Inflammatory macrophage treated with lipopolysaccharide for 4 hours (primary cell): ENCODE data around the gene HS3ST2.

Source experiments
- DNase-seq: peaks from one replicate; pipeline ENCODE4 v3.0.0-alpha.2; 2020

Gene HS3ST2

DNA sequence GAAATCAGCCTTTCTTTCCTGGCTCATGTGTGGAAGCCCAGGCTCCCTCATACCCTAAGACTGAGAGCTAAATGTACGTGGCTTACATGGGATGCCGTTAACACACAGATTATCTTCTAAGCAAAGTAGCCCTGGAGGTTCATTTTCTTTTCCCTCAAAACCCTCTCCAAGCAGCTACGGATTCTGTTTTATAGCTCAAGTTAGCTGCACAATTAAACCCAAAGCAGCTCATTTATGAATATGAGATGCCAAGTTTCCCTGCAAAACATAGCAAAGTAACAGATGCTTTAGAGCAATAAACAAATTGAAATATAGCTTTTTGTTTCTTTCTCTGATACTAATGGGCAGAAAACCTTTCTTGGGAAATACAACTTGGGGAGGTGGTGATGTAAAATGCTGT is 72.0 kb downstream of the HS3ST2 start:
- no peak for DNase-seq

DNA sequence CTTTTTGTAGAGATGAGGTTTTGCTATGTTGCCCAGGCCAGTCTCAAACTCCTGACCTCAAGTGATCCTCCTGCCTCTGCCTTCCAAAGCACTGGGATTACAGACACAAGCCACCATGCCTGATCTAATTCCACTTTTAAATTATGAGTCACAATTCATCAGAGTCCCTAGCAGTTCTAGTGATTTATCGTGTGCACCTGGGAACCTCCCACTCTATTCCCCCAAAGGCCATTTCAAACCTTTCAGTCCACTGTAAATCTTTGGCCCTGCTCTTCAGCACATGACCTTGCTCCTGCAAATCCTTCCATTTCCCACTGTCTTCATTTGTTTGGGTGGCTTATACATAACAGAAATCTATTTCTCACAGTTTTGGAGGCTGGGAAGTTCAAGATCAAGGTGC is 73.0 kb downstream of the HS3ST2 start:
- DNase-seq = no peak

DNA sequence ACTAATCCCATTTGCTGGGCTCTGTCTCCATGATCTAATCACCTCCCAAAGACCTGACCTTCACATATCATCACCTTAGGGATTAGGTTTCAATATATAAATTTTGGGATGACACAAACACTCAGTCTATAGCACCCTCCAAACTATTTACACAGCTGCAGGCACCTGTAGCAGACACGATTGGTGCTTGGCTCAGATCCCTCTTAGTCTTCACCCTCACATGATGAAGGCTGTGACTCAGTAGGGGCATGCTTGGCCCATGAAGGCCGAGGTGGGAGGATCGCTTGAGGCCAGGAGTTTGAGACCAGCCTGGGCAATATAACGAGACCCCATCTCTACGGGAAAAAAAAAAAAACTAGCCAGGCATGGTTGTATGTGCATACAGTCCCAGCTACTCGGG is 73.5 kb downstream of the HS3ST2 start:
- DNase-seq = no peak

DNA sequence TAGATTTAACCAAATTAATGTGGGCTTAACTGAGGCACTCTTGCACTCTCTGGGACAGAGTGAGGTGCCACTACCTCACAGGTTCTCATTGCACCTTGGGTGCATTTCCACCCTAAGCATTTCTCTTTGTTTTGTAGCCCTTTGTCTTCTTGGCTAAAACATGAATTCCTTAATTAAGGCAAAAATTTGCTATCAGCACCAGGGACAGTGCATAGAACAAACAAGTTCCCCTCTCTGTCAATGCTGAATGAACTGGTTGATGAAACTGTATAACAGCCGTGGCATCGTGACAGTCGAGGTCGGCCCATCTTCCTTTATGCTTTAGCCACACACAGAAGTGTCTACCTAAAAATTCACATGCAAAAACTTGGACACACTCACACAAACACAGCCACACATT is 74.8 kb downstream of the HS3ST2 start:
- no peak for DNase-seq

DNA sequence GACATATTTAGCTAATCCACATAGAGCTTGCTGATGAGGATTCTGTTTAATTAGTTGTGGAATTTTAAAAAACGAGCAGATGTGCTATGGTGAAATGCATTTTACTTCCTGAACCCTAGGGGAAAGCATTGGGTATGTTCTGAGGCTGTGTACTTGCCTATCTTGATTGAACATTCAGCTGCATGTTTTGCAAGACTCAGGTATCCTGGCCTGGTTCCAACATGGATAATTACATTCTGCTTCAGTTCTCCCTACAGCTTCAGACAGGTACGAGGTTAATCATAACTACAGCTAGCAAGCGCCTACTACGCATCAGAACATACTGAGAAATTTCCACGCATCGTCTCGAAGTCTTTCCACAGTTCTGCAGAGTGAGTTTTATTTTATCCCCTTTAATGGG is 77.0 kb downstream of the HS3ST2 start:
- DNase-seq = no peak

DNA sequence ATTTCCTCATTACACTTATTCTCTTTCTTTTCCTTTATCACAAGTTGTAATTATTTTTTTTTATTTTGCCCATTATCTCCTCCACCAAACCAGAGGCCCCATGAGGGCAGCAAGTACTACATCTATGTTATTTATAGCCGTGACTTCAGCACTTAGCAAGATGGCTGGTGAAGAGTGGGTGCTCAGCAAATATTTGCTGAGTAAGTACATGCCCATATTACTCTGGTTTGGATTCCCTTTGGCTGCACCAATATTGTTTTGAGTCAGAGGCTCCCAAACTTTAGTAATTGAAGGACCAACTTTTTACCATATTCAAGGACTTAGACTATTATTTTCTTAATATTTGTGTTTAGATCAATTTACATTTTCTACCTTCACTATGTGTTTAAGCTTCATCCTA is 83.2 kb downstream of the HS3ST2 start:
- DNase-seq = no peak

DNA sequence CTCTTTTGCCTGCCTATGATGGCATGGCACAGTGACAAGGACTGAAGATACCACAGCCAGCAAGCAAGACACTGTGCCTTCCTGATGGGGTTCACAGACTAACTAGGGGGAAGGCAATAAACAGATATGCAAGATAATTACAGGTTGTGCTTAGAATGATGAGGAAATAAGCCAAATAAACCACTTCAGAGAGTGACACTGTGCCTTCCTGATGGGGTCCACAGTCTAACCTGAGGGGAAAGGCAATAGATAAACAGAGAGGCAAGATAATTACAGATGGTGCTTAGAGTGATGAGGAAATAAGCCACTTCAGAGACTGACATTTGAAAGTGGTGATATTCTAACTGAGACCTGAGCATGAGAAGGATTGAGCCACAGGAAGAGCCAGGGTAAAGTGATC is 84.2 kb downstream of the HS3ST2 start:
- DNase-seq = no peak

DNA sequence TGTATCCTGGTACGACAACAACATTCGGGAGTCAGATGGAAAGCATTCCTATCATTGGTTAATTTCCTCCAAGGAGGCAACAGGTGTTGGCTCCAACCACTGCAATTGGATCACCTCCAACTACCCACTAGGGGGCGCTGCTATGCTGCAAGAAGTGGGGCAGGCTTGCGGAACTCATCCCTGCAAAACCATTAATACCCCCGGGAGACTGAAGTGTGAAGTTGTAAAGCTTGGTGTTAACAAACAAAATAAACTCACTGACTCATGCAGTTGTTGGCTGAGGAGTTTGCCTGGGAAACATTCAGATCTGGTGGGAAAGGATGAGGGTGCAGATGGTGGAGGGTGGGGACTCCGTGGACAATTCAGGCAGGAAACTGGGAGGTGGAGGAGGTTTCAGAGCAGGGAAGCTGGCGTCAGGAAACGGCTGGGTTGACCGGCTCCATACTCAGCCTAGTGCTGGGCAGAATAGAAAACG is 84.9 kb downstream of the HS3ST2 start:
- DNase-seq = peak; percentile 61

DNA sequence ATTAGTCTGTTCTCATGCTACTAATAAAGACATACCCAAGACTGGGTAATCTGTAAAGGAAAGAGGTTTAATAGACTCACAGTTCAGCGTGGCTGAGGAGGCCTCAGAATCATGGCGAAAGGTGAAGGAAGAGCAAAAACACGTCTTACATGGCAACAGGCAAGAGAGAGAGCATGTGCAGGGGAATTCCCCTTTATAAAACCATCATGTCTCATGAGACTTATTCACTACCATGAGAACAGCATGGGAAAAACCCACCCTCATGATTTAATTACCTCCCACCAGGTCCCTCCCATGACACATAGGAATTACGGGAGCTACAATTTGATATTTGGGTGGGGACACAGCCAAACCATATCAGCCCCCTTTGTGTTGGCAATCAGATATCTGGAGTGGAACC is 85.6 kb downstream of the HS3ST2 start:
- DNase-seq = peak; percentile 55

DNA sequence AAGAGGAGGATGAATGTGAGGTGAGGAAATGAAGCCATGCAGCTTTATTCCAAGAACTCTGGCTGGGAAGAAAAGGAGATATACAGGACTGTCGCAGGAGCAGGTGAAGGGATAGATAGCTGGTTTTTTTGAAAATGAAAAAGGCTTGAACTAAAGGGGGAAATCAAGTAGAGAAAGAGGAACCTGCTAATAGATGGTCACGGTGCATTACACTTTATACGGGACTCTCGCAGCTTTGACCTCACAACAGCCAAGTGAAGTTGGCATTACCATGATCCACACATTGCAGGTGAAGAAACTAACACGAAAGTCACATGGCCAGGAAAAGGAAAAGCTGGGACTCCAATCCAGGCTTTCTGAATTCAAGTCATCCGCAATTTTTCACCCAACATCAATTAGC is 86.9 kb downstream of the HS3ST2 start:
- no peak for DNase-seq

DNA sequence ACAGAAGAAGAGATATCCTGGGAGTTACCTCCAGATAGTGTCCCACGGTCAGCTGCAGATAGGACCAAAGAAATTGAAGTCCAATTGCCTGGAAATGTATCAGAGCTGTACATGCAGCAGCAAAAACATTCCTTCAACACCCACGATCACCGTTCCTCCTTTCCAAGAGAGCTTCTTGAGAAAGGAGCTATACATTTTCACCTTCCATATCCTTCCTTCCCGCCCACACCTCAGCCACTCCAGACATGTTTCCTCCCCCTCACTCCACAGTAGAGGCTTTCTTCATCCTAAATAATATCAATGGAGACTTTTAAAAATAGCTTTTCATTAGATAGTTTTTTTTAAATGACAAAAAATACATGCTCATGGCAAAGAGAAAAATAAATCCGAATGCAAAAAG is 87.6 kb downstream of the HS3ST2 start:
- no peak for DNase-seq

DNA sequence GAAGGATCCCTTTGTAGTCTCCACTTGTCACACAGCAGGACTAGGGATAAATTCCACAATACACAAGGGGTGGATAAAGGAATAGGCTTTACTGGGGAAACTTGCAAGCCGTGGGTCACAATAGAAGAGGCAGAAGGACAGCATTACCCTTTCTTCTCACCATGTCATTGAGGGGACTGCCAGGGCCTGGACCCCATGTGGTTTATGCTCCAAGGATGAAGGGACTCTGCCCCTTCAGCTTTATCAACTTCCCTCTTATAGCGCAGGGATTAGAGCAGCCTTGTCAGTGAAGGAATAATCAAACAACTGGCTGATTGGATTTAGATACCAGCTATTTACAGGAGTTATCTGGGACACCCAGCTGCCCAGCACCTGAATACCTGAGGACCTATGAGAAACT is 89.8 kb downstream of the HS3ST2 start:
- no peak for DNase-seq

DNA sequence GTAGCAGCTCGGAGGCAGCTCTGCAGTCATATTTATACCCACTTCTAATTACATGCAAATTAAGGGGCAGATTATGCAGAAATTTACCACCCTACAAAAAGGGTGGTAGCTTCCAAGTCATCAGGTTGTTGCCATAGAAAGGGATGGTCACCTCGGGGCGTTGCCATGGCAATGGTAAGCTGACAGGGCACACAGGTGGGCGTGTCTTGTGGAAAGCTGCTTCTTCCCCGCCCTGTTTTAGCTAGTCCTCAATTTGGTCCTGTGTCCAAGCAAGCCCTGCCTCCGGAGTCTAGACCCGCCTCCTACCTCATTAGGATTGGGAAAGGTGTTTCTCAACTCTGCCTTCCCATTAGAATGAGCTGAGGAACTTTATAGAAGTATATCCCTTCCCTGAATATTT is 98.7 kb downstream of the HS3ST2 start:
- no peak for DNase-seq

DNA sequence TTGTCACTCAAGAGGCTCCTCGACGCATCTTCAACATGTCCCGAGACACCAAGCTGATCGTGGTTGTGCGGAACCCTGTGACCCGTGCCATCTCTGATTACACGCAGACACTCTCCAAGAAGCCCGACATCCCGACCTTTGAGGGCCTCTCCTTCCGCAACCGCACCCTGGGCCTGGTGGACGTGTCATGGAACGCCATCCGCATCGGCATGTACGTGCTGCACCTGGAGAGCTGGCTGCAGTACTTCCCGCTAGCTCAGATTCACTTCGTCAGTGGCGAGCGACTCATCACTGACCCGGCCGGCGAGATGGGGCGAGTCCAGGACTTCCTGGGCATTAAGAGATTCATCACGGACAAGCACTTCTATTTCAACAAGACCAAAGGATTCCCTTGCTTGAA is 101.0 kb downstream of the HS3ST2 start:
- no peak for DNase-seq

DNA sequence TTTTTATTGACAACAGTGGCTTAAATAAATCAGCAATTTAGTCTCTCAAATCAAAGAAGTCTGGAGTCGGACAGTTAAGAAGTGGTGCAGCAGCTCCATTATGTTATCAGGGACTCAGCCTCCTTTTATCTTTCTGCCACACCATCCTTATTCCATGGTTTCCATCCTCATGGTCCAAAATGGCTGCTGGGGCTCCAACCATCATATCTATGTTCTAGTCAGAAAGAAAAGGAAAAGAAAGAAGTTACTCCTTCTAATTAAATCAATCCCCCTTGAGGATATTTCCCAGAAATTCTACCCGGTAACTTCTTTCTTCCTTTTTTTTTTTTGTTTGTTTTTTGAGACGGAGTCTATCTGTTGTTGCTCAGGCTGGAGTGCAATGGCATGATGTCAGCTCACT is 109.5 kb downstream of the HS3ST2 start:
- DNase-seq = no peak

DNA sequence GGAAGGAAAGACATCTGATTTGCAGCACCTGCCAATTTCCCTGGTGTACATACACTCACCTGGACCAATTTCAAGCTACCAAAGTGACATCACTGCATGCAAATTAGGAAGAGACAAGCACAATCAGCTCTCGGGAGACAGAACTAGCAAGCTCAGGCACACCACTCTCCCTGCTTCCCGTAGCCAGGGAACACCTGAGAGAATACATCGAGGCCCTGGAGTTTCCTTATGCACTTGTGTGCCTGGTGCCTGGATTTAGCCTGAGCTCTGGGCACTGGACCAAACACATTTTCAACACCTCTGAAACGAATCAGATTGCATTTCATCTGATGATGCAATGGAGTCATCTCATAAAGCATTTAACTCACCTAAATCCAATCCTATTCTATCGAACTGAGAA is 110.5 kb downstream of the HS3ST2 start:
- DNase-seq = no peak

DNA sequence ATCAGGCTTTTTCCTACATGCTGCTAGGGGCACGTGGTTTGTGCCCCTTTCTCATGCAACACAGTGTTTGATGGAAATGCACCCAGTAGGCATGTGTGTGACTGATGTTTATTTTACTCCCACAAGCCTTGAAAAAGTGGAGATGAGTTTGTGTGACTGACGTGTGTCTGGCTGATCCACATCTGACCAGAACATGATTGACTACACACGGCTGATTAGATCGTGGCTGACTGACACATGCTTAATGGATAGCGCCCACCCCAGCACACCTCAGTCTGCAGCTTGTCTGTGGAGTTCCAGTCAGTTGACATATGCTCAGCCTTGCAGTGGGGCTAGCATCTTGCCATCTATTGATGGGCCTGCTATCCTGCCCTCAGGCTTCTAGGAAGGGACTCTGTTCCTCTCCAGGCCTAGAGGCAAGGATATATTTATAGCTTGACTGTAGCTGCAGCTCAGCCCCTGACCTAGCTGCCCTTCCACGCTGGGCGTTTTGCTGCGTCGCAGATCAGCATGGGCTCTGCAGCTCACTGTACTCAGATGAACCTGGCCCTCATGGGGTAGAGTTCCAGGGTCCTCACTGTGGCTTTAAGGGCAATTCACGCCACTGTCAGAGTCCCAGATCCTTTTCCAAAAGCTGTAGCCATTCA is 112.3 kb downstream of the HS3ST2 start:
- no peak for DNase-seq

DNA sequence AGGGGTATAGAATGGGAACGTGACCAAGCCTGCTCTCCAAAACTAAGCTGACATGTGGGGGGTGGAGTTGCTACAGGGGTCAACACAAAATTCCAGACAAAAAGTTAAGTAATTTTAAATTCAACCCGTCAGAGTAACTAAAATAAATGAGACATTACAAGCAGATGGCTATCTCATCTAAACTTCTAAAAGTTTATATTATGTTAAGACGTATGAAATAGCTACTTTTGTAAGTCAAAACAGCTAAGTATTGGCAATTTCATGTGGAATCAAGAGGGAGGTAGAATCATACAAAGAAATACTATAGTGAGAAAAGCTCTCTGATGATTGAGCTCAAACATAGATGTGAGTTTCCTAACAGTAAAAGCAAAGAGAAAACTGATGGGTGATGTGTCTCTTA is 113.3 kb downstream of the HS3ST2 start:
- DNase-seq = no peak

DNA sequence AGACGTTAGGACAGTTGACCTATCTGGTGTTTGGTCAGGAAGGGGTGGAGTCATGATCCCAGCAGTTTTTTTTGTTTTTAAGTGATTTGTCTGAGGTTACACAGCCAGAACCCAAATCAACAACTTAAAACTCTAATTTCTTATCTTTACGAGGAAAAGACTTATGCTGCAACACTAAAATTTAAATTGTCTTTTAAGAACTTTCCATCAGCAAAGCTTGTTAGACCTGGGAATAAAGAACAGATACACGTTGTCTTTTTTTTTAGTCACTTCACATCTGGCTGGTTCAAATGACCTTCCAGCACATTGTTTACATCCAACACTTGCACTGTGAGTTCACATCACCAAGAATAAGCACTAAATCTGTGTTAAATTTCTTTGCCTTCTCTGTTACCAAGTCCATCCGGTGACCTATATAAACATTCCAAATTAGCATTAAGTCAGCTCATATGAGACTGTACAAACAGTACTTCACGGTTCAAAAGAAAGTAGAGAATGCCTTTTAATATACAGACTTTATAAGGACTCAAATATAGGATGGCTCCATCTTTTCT is 115.0 kb downstream of the HS3ST2 start:
- no peak for DNase-seq

DNA sequence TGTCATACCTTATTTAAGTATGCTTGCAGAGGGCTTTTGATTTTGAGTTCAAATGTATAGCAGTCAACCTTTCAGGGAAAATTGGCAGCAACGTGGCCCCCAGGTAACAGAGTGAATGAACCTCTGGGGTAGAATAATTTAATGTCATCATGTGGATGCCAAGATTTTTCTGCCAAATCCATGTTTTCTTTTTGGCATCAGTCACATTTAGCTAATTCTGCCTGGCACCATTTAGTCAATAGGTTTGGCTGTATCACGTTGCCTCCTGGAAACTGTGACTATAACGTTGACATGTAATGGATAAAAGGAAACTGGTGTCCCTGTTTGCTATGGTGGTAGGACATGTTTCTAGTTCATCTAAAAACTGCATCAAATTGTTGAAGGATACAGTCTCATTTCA is 115.5 kb downstream of the HS3ST2 start:
- no peak for DNase-seq

DNA sequence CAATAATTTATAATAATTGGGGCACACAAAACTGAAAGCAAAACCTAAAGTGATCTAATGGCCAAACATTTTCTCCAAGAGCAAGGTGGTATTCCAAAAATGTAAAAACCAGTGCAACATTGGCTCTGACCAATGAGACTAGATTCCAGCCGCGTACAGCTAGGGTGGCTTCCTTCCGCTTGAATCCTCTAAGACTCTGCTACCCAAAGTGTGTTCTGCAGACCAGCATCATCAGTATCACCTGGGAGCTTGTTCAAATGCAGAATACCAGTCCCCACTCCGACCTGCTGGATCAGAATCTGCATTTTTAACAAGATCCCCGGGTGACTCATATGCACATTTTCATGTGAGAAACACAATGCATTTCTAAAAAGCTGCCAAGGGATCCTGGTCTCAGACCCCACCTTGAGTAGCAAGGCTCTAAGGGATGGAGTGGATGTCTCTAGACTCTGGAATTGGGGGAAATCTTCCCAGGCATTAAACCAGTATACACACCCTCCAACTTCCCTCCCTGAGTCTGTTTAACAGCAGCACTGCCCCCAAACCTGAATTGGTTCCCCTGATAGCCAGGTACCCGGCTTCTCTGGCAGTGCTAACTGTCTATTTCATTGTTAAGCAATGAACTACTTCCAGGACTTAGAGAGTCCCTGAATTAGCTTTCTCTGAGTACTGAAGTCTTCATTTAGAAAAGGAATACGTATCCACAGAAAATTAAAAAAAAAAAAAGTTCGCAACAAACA is 118.2 kb downstream of the HS3ST2 start:
- no peak for DNase-seq

DNA sequence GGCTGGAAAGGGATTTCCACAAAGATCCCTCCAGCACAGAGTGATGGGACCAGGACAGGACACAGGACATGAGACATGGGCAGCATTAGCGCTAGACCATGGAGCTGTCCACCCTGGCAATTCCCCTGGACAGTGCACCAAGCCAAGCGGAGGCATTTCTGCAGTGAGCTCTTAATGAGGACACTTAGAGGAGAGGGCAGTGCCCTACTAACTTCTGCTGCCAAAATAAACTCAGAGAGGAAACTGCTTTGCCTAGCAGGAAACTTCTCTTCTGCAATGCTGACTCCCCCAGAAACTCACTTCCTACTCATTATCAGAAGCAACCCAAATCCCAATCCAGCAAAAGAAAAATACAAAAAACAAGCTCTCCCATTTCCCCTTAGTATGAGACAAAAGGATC is 119.2 kb downstream of the HS3ST2 start:
- no peak for DNase-seq

DNA sequence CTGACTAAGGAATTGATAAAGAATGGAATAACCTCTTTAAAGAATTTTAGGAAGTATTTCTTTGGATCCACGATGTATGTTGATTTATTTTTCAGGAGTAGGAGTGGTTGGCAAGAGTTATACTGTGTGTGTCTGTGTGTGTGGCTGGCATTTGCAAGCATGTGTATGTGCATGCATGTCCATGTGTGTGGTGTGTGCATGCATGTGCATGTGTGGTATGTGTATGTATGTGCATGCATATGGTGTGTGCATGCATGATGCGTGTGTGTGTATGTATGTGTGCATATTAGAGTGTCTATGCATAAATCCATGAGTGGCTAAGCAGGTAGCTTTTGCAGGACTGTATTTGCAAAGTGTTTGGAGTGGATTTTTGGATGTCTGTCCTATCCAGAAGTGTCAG is 120.8 kb downstream of the HS3ST2 start:
- DNase-seq = no peak

DNA sequence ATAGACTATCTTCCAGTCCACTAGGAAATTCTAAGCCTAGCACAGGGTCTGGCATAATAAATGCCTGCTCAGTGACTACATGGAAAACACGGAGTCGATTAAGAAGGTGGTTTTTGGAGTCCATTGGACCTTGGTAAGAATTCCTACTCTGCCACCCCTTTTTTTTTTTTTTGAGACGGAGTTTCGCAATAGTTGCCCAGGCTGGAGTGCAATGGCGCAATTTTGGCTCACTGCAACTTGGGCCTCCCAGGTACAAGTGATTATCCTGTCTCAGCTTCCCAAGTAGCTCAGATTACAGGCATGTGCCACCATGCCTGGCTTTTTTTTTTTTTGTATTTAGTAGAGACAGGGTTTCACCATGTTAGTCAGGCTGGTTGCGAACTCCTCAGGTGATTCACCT is 123.2 kb downstream of the HS3ST2 start:
- no peak for DNase-seq

DNA sequence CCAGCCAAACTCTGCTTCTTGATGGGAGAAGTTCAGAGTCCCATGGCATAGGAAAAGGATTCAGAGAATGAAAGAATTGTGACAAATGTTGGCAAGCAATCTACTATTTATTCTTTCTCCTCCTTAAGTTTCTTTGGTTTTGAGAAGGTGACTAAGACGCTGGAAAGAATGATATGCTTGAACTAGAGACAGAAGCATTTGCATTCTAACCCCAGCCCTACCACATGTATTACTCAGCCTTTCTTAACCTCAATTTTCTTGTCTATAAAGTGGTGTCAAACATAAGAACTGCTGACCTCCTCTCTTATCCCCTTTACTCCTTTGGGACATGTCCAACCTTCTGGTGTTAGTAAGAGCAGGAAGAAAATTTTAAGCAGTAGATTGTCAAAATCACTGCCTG is 124.7 kb downstream of the HS3ST2 start:
- DNase-seq = no peak
